GM12878 (cell line): ENCODE results near the gene MUC13. TPM values are rescaled to one million over a fixed set of nuclear protein-coding genes. Genes with fewer than 3 reads are reported as not detected.

Source experiments
- ATAC-seq: fragments of 200-7000 bp; cut with Tn5 transposase; 3 replicates; pipeline ENCODE4 v1.9.1; 2020; ENCODE audit warnings: mild to moderate bottlenecking, moderate library complexity
- BruUV-seq: library from RNA; stranded (reverse); fragments of 400-500 nt; replicated peaks from 2 replicates; lab custom pipeline; 2021; lab: Mats Ljungman, UMichigan
- CTCF ChIA-PET: fragments of 300-600 bp; sonication (Branson Sonifier 250); formaldehyde crosslinking; extraction: SDS; loops from one replicate; lab custom pipeline; 2021; ENCODE audit warnings: inconsistent platforms; lab: Yijun Ruan, JAX
- POLR2A ChIA-PET: fragments of 350-600 bp; formaldehyde crosslinking; extraction: SDS; loops from one replicate; lab custom pipeline; 2021; ENCODE audit warnings: inconsistent platforms; lab: Charles Lee
- RAD21 ChIA-PET: fragments of 300-600 bp; sonication (Branson Sonifier 250); formaldehyde crosslinking; loops from one replicate; lab custom pipeline; 2023; ENCODE audit warnings: antibody characterized with exemption; ENCODE audit not compliant: unreplicated experiment; lab: Charles Lee
- SMC1A ChIA-PET: fragments of 300-600 bp; sonication (Branson Sonifier 250); formaldehyde crosslinking; loops from one replicate; lab custom pipeline; 2023; ENCODE audit not compliant: unreplicated experiment, uncharacterized antibody; lab: Charles Lee
- DNase-seq: peaks from one replicate; pipeline ENCODE4 v3.0.0-alpha.2; 2011; ENCODE audit warnings: low read depth, low spot score
- FAIRE-seq: peaks from 3 replicates; lab custom pipeline; 2011; peaks lifted over from hg19 to GRCh38; lab: Jason Lieb, UNC
- H2AFZ ChIP-seq: 2 replicates; pipeline ENCODE4 v1.6.0; 2011; ENCODE audit warnings: low read depth, low read length, control low read depth; ENCODE audit not compliant: control insufficient read depth
- H3K27ac ChIP-seq: 2 replicates; pipeline ENCODE4 v1.5.1; 2011; ENCODE audit warnings: control low read depth; ENCODE audit not compliant: control insufficient read depth, insufficient read depth
- H3K27me3 ChIP-seq, 2 experiments: replicated peaks in 1 of 2; 2 replicates each; pipeline versions ENCODE4 v1.6.0 to v1.6.1; 2011; ENCODE audit warnings: low read length in 1 of 2; ENCODE audit not compliant: control insufficient read depth in 2 of 2, insufficient read depth in 2 of 2
- H3K36me3 ChIP-seq, 2 experiments: 2 replicates each; pipeline ENCODE4 v1.5.1; 2011; ENCODE audit warnings: low read length in 1 of 2; ENCODE audit not compliant: control insufficient read depth in 2 of 2, insufficient read depth in 2 of 2
- H3K4me1 ChIP-seq: 2 replicates; pipeline ENCODE4 v1.6.1; 2011; ENCODE audit warnings: mild to moderate bottlenecking, low read length, moderate library complexity, mixed read lengths; ENCODE audit not compliant: control insufficient read depth, insufficient read depth
- H3K4me2 ChIP-seq: 2 replicates; pipeline ENCODE4 v1.6.0; 2011; ENCODE audit warnings: control low read depth; ENCODE audit not compliant: control insufficient read depth, insufficient read depth
- H3K4me3 ChIP-seq: fragments of 200-600 bp; sonication (generic); 2 replicates; pipeline ENCODE4 v1.5.1; 2016
- H3K79me2 ChIP-seq: 2 replicates; pipeline ENCODE4 v1.6.0; 2011; ENCODE audit warnings: low read length; ENCODE audit not compliant: control insufficient read depth, insufficient read depth
- H3K9ac ChIP-seq: 2 replicates; pipeline ENCODE4 v1.8.0; 2011; ENCODE audit warnings: low read length, control low read depth, mixed read lengths; ENCODE audit not compliant: control insufficient read depth, insufficient read depth
- H3K9me3 ChIP-seq: replicated peaks from 3 replicates; pipeline ENCODE4 v1.5.1; 2011; ENCODE audit warnings: mild to moderate bottlenecking, low read length; ENCODE audit not compliant: control insufficient read depth, insufficient read depth
- H4K20me1 ChIP-seq: 2 replicates; pipeline ENCODE4 v1.6.0; 2011; ENCODE audit not compliant: control insufficient read depth, insufficient read depth
- BHLHE40 ChIP-seq, 2 experiments: fragments of 450-650 bp in 1 of 2; IDR thresholded peaks; 2 replicates each; pipeline ENCODE4 v1.6.1; 2011 to 2017; ENCODE audit warnings: low read depth in 2 of 2, borderline replicate concordance in 1 of 2, improper control_type of control experiment in 1 of 2, low read length in 1 of 2, mild to moderate bottlenecking in 1 of 2
- CREM ChIP-seq: IDR thresholded peaks from 2 replicates; pipeline ENCODE4 v1.6.1; 2014; ENCODE audit warnings: antibody characterized with exemption, low read depth
- HSF1 ChIP-seq: fragments of 150-350 bp; IDR thresholded peaks from 2 replicates; pipeline ENCODE4 v1.6.1; 2014; ENCODE audit warnings: mild to moderate bottlenecking, low read depth, low read length
- KLF5 ChIP-seq: fragments of 450-650 bp; IDR thresholded peaks from 2 replicates; pipeline ENCODE4 v1.6.1; 2014; ENCODE audit warnings: mild to moderate bottlenecking; ENCODE audit not compliant: partially characterized antibody
- MYB ChIP-seq: fragments of 150-350 bp; IDR thresholded peaks from 2 replicates; pipeline ENCODE4 v1.6.1; 2014; ENCODE audit warnings: mild to moderate bottlenecking, low read depth, low read length, borderline replicate concordance
- RELA ChIP-seq: fragments of 450-650 bp; IDR thresholded peaks from 2 replicates; pipeline ENCODE4 v1.8.0; 2014; ENCODE audit warnings: borderline replicate concordance; ENCODE audit not compliant: partially characterized antibody
- SMAD5 ChIP-seq: IDR thresholded peaks from 2 replicates; pipeline ENCODE4 v1.6.1; 2016; ENCODE audit warnings: antibody characterized with exemption, low read depth
- TAF1 ChIP-seq: IDR thresholded peaks from 2 replicates; pipeline ENCODE4 v1.6.1; 2011; ENCODE audit warnings: mild to moderate bottlenecking, low read depth, low read length, borderline replicate concordance
- ZBED1 ChIP-seq: IDR thresholded peaks from 2 replicates; pipeline ENCODE4 v1.6.1; 2016; ENCODE audit warnings: borderline replicate concordance
- ZNF622 ChIP-seq: fragments of 450-650 bp; IDR thresholded peaks from 2 replicates; pipeline ENCODE4 v1.6.1; 2017; ENCODE audit warnings: mild to moderate bottlenecking, inconsistent platforms
- ZZZ3 ChIP-seq: IDR thresholded peaks from 2 replicates; pipeline ENCODE4 v1.6.1; 2011; ENCODE audit warnings: low read depth; ENCODE audit not compliant: control insufficient read depth, insufficient read length
- WGBS: methylation state at CpG from one replicate; pipeline ENCODE4 v1.1.6; 2016; ENCODE audit warnings: low lambda C conversion rate; ENCODE audit not compliant: insufficient replicate concordance, insufficient coverage; ENCODE audit errors: missing lambda C conversion rate; 5-methylcytosine and 5-hydroxymethylcytosine counted together
- in situ Hi-C: fragments of 300-500 bp; cut with MboI; formaldehyde crosslinking; loops from 9 replicates; pipeline ENCODE4 v1.14.3; 2018; ENCODE audit warnings: mixed read lengths
- intact Hi-C: fragments of 100-400 bp; cut with micrococcal nuclease; formaldehyde crosslinking; loops from one replicate; pipeline ENCODE4 v1.14.2; 2022; ENCODE audit not compliant: unreplicated experiment
- polyA plus RNA-seq, 11 experiments: library from polyadenylated mRNA; depleted of rRNA in 4 of 11; unstranded in 6 of 11; stranded (reverse) in 5 of 11; fragments of >200 nt; fragmentation: Nextera tagmentation in 4 of 11; fragmentation: Illumina TruSeq in 1 of 11; extraction: Ambion mirVana in 4 of 11; extraction: Trizol in 1 of 11; gene quantifications; 1 replicate in 1 of 11; 2 replicates in 10 of 11; pipeline versions ENCODE4 v1.2.1 to v1.2.3, GENCODE V29; 2011 to 2016; ENCODE audit warnings: inconsistent platforms in 2 of 11, missing spikeins in 2 of 11, low read depth in 1 of 11
- total RNA-seq, 4 experiments: library from RNA; depleted of rRNA in 3 of 4; stranded (reverse); fragments of >200 nt in 3 of 4; fragmentation: Illumina TruSeq in 1 of 4; extraction: Trizol in 1 of 4; gene quantifications; 2 replicates each; pipeline versions ENCODE4 v1.2.1 to v1.2.3, GENCODE V29; 2013 to 2021
- TF ChIP-seq, protein P1 (sequence below): IDR thresholded peaks from 2 replicates; pipeline ENCODE4 v1.6.1; 2012; ENCODE audit warnings: low read depth, low read length, improper control_type of control experiment

Gene MUC13
- total and polyA plus RNA-seq, 10 of the 15 experiments (the other 5 are each of a cell fraction or from before 2014, with no cell fraction given), result 0.27 to 60.1 (median 0.76) TPM

GRCh38 chr3:124916837-124917409 lies 17.6 kb downstream of the MUC13 start:
- in situ Hi-C loops (no loop called here), intact Hi-C loops (no loop called here)
- Histone ChIP-seq H2AFZ (no peak overlapping the region), H3K27me3 (peaks cover 0 to 2% of the 10 kb centered on the region in 2 experiments; a peak in 1 of 4 replicates), H3K27ac (no peak overlapping the region), H3K36me3 (no peaks in the 10 kb centered on the region), H3K4me1 (no peaks in the 10 kb centered on the region), H3K9ac (no peak overlapping the region), H3K79me2 (no peaks in the 10 kb centered on the region), H3K9me3 (no peaks in the 10 kb centered on the region), H3K4me3 (no peak overlapping the region), H3K4me2 (no peak overlapping the region), H4K20me1 (no peaks in the 10 kb centered on the region)
- ChIA-PET RAD21 (no interaction called here), SMC1A (interaction anchor here (1.7 kb wide), 1 partner anchor 10 kb away, joined by 4 read pairs; no protein-coding TSS in a partner anchor), CTCF (interaction anchor here (1.8 to 3.6 kb wide), 2 partner anchors 11 to 16 kb away, joined by 6 to 16 read pairs; no protein-coding TSS in a partner anchor), POLR2A (interaction anchor here (0.8 kb wide), 1 partner anchor 88 kb away, joined by 3 read pairs; no protein-coding TSS in a partner anchor)
- FAIRE-seq (no peak), ATAC-seq (no peak), DNase-seq (no peak)
- 51% methylated on average over 8 of the region's 8 CpGs for WGBS
- no TSS peak for BruUV-seq
- TF ChIP-seq TAF1 (no peak), CREM (no peak), MYB (no peak), BHLHE40 (IDR thresholded peaks at IDR 0.05; ENCODE audit: borderline replicate concordance in 1 of 2, low read depth in 2 of 2, low read length in 1 of 2) (no peak), ZBED1 (no peak), ZZZ3 (no peak), RELA (no peak), ZNF622 (no peak), HSF1 (no peak), KLF5 (no peak), SMAD5 (no peak)
- TF ChIP-seq, protein P1, sequence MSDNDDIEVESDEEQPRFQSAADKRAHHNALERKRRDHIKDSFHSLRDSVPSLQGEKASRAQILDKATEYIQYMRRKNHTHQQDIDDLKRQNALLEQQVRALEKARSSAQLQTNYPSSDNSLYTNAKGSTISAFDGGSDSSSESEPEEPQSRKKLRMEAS, result no peak
